Cerebellar nuclear complex (tissue), 1 donor: ENCODE measurements around the gene KCNS1.
"Not testable (repeated sequence)": the region's sequence is repeated elsewhere in the genome, so short reads cannot be mapped to it uniquely, and the experiment has no call there.

Source experiments
- DNase-seq, 2 experiments: peaks; one replicate each; lab custom pipeline; 2025; lab: John Stamatoyannopoulos, UW

KCNS1 gene, protein sequence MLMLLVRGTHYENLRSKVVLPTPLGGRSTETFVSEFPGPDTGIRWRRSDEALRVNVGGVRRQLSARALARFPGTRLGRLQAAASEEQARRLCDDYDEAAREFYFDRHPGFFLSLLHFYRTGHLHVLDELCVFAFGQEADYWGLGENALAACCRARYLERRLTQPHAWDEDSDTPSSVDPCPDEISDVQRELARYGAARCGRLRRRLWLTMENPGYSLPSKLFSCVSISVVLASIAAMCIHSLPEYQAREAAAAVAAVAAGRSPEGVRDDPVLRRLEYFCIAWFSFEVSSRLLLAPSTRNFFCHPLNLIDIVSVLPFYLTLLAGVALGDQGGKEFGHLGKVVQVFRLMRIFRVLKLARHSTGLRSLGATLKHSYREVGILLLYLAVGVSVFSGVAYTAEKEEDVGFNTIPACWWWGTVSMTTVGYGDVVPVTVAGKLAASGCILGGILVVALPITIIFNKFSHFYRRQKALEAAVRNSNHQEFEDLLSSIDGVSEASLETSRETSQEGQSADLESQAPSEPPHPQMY

DNA sequence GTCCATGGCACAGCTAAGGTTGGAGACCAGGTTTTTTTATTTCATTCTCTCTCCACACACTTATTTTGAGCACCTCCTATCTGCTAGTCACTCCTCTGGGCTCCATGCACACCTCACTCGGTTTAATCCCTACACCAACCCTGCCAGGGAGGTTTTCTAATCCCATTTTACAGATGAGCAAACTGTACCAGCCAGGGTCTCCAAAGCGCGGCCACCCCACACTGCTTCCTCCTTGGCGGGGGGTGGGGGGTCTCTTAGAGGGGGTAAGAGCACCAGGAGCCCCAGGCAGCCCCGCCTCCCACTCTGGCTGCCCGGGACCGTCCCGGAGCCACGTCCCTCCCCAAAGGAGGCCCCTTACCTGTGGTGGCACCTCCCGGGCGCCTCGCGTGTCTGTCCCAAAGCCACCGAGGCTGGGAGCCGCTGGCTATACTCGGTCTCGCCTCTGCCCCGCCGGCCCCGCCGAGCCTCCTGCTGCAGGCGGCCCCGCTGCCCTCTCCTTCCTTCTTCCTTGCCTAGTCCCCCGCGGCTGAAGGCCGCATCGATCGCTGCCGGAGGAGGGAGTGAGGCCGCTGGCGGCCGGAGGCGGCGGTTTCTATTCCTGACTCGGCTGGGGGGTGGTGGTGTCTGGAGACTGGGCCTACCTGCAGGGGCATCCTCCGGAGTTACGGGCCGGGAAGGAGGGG, at the start of gene KCNS1:
TSS of gene KCNS1 (minus strand) at position 565 of the 683 bp plus-strand sequence. CDS start 1,891 bp downstream, outside the sequence.
- DNase-seq = no peak

DNA sequence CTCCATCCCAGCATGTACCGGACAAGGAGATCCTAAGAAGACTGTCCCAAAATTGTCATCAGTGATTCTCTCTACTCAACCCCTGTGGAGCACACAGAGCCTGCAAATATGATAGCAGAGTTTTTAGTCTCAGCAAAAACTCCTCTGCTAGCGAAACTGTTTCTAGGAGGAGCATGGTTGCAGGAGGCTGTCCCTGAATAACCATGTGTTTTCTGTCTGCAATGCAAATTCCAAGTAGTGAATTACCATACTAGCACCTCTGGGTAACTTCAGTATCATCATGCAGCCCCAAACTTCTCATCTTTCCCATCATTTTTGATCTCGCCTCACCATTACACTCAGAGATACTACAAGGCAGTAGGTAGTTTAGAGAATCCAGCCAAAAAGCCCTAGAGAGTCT, 48.1 kb upstream of the KCNS1 start:
- DNase-seq = no peak

DNA sequence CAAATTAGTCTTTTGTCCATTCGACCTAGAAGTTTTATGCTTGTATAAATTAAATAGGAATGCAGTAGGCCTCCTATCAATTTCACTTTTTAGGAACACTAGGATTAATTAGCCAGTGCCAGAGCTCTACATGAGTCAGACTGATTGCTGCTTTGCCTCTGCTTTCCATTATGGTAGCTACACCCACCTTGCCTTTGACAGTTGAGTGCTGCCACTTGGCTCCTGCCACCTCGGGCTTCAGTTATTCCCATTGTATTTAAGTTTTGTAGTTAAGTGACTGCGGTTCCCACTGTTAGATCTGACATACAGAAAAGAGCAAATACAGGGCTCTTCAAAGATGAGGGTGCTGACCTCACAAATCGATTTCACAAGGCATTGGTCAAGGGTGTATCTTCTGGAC, 39.9 kb upstream of the KCNS1 start:
- no peak for DNase-seq

DNA sequence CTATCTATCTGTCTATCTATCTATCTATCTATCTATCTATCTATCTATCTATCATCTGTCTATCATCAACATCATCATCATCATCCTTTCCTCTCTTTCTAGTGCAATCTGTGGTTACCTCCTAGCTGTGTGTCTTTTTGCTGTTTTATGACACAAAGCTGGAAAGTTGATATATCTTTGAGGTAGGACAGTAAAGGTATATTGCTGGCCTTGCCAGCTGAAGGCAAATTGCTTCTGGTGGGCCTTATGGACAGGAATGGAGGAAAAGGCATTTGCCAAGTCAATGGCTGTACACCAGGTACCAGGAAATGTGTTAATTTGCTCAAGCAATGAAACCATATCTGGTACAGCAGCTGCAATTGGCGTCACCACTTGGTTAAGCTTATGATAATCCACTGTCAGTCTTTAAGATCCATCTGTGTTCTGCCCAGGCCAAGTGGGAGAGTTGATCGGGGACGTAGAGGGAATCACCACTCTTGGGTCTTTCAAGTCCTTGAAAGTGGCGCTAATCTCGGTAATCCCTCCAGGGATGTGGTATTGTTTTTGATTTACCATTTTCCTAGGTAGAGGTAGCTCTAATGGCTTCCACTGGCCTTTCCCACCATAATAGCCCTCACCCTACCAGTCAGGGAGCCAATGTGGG, 38.9 kb upstream of the KCNS1 start:
- DNase-seq = not testable (repeated sequence)

DNA sequence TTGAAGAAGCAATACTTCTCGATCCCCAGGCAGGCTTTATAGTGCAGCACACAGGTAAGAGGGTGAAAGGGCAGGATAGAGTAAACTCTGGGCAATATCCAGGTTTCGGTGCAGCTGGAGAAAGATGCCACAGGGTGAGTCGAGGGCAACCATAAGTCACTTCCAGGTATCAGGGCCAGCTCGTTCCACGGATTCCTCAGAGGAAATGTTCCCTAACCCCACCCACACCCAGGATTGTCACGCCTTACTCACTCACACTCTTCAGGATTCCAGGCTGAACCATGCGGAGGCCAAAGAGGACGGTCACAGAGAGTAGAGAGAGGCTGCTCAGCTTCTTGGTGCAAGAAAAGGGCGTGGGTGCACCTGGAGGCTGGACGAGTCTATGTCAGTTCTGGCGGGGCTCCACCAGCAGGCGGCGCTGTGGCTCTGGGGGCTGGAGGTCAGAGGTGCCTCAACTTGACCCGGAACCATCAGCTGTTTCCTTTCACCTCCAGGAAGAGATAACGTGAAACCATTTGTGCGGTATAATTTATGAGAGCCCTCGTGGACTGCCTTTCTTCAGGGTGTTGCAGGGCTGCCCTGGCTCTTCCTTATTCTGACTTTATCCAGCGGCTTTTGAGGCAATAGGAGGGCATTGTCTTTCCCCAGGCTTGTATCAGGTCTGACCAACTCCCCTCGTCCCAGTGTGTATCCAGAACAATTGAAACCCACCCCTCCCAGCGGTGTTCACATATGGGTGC, 37.8 kb upstream of the KCNS1 start:
- DNase-seq = no peak

DNA sequence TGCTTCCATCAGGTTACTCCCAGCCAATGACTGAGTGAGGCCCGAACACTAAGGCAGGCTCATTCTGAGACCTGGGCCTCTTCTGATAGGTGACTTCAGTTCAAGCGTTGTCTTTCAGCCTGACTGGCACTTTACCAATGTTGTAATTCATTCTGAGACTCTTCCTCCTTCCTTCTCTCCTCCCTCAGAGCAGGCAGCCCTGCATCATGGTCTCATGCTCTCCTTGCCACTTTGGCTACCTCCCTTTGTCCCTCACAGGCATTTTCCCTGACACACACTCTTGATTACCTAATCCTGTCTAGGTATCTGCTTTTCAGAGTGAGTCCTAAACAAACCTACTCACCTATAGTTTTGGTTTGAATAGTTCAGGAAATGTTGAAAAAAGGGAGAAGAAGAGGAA, 36.0 kb upstream of the KCNS1 start:
- no peak for DNase-seq

DNA sequence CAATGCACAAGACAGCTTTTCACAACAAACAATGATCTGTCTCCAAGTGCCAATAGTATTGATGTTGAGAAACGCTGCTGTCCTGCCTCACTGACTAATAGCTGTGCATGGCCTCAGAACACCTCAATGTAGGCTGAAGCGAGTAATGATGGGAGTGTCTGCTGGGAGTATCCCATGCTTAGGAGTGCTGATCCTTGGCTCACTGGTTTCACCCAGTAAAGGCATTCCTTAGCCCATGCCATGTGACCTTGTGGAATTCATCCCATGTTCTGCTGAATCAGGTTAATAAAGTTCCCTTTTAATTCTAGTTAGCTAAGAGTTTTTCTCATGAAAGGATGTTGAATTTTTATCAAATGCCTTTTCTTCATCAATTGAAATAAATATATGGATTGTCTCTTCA, 27.2 kb upstream of the KCNS1 start:
- DNase-seq = no peak

DNA sequence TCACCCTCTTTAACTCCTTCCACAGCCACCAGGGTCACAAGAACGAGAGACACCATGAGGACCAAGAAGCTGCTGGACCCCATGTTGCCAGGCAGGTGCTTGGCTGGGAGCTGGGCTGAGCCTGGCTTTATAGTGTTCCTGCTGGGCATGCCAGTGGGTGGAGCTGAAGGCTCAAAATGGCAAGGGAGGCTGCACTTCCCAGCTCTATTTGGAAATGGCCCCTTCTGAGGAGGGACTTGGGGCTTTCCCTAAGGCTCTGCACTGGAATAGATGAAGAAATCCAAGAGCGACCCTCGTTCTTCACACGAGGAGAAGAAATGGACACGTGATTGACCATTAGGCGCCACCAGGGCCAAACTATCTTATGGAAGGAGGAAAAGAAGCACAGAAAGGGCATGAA, 23.4 kb upstream of the KCNS1 start, which contains the start of gene WFDC12:
TSS of gene WFDC12 (minus strand) at position 101 of the 400 bp plus-strand sequence. CDS start at position 83, 18 bp downstream.
- no peak for DNase-seq

DNA sequence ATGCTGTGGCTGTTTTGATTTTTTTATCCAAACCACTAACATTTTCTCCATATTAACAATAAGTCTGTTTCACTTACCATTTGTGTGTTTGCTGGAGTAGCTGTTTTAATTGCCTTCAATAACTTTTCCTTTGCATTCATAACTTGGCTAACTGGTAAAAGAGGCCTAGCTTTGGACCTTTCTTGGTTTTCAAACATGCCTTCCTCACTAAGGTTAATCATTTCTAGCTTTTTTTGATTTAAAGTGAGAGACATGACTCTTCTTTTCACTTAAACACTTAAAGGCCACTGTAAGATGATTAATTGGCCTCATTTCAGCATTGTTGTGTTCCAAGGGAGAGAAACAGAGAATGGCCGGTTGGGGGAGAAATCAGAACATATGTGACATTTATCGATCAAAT, 20.5 kb upstream of the KCNS1 start:
- no peak for DNase-seq

DNA sequence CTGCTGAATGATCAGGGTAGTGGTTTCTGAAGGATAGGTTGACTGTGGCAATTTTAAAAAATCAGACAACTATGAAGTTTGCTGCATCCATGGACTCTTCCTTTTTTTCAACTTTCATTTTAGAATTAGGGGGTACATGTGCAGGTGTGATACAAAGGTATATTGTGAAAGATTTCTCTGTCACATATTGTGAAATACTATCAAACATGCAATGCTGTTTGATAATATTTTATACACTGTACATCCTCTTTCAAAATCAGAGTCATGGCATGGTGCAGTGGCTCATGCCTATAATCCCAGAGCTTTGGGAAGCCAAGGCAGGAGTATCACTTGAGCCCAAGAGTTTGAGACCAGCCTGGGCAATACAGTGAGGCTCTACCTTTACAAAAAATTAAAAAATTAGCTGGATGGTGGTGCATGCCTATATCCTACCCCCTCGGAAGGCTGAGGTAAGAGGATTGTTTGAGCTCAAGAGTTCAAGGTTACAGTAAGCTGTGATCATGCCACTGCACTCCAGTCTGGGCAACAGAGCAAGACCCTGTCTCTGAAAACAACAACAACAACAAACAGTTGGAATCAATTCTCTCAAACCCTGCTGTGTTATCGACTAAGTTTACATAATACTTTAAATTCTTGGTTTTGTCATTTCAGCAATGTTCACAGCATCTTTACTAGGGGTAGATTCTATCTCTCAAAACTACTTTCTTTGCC, 18.8 kb upstream of the KCNS1 start:
- no peak for DNase-seq

DNA sequence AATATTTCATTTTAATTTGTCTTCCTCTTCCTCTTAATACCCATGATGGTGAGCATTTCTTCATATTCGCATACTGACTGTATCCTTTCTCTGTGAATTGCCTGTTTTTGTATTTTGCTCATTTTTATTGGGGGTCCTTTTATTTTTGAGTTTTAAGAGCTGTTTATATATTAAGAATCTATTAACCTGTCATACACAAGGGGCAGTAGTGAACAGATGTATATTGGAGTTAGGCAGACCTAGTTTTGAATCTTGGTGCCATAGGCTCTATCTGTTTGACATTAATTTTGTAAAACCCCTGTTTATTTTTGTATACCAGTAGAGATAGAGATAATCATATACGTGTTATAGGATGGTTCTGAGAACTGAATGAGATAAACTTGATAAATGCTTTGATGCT, 17.1 kb upstream of the KCNS1 start:
- no peak for DNase-seq

DNA sequence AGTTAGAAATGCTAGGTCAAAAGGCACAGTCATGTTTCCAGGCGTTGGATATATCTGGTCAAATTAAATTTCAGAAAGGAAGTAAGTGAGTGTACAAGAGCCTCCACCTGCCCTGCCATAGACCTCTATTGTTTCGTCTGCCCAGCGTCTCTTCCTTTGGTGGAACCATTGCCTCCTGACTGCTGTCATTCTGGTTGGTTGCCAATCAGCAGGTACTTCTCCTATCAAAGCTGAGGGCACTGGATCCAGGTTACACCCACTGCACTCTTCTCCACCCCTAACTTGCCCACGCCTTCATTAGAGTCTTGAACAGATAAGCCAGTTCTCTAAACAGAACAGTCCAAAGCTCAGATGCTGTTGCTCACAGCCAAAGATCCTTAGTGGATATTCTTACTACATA, 16.7 kb upstream of the KCNS1 start:
- no peak for DNase-seq

DNA sequence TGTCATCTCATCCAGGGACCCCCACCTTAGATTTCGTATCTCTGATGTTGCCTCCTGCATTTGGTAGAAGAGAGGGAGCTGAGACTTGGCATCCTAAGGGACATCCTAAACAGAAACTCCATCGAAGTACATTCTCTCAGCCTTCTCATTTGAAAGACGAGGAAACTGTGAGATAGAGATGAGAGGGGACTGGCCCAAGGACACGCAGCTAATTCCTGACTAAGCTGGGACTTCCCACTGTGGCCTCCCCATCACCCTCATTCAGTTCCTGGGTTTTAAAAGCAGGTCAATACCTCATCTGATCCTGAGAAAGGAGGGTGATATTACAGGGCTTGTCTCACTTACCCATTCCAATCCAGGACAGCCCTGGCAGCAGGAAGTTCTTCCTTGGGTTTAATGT, 14.9 kb upstream of the KCNS1 start:
- no peak for DNase-seq

DNA sequence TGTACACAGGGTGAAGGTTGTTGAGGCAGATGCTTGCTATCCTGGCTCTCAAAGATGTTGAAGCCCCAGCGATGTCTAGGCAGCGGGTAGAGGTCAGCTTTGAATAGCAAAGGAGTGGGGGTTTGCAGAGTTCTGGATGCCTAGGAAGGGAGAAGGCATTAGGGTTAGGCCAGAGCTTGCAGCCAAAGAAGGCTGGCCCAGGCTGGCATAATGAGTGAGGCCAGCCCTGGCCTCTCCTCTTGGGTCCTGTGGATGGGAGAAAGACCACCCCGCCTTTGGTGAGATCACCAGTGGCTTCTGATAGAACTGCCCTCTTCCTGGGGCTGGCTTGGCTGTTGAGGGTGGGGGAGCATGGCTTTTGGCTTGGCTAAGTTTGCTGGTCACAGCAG, 14.5 kb upstream of the KCNS1 start:
- DNase-seq = no peak

DNA sequence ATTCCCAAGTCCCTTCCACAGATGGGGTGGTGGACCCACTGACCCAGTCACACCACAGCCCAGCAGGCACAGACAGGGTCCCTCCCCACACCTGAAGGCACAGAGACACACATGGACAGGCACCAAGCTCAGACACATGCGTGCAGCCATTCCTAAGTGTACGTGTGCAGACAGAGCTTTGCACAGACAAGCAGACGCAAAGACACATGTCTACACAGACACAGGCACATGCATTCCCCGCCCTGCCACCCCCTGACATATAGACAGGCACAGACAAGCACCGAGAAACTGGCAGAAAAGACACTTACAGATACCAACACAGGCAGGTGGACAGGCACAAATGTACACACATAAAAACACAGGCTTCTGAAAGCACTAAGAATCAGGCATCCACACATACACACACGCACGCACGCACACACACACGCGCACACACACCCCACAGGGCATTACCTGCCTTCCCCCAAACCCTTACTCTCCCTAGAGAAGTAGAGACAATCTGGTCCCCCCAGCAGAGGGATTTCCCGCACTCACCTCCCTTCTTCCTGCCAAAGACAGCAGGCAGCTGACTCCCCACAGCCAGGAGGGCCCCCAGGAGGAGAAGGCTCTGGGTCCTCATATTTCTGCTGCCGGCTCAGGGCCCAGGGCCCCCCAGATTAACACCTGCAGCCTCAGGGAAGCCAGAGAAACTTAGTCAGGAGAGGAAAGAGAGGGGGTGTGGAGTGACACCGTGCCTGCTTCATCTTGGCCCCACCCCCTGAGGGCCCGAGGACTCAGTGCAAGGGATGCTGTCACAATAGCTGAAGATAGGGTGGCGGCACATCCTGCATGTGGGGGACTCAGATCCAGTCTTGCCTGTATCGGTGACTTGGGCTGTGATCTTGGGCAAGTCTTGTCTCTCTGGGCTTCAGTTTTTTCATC, 13.8 kb upstream of the KCNS1 start, which contains the start of gene WFDC5:
TSS of gene WFDC5 (minus strand) at position 710 of the 921 bp plus-strand sequence. CDS start at position 619, 91 bp downstream.
- no peak for DNase-seq

DNA sequence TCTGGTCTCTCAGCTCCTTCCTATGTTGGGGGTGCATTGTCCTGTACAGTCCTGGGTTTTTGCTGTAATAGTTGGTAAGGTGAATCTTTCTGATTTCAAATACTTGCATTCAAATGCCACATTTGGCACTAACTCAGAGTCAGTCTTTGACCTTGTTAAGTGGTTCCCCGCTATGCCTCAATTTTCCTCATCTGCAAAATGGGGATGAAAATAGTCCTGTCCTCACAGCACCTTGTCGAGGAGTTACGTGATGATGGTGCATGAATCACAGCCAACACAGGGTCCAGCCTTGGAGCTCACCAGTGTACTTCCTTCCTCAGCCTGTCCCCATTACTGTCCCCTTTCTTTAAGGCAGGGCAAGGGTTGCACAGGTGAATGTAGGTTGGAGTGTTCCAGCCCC, 12.9 kb upstream of the KCNS1 start:
- no peak for DNase-seq

DNA sequence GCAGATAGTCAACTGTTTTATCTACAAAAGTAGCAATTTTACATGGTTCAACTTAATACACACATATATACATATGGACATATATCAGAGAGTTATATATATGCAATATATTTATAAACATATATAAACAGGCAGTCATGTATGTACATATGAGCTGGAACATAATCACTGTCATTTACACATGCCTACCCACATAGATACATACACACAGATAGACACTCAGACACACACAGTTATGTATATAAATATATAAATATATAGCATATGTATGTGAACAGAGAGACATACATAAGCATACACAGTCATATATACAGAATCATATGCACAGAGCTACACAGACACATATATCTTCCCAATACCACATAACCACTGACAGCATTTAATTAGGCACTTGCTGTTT, 11.8 kb upstream of the KCNS1 start:
- DNase-seq = no peak

DNA sequence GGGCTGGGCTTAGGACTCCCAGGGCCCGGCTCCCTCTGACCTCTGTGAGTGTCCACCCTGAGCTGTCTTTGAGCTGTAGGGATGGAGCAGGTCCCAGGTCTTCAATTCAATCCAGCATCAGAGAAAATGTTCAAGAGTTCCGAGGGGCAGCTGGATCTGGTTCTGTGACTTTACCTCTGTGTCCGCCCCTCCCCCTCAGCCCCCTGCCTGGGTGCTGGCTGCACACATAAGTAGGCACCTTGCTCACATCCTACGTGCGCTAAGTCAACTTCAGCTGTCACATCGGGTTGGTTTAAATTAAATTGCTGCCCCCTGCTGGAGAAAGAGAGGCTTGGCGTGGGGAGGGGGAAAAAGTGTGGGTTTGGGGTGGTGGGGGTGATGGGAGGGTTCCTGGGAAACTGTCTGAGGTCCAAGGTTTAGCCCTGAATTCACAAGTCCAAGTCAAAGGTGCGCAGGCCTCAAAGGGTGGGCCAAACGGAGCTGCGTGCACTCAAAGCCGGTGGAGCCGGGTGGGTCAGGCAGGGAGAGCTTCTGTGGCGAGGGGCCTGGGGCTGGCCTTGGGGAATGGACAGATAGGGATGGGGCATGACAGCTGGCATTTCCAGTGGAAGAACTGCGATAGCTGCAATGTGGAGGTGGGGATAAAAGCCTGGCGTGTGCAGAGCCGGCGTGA, 11.0 kb upstream of the KCNS1 start:
- DNase-seq = no peak

DNA sequence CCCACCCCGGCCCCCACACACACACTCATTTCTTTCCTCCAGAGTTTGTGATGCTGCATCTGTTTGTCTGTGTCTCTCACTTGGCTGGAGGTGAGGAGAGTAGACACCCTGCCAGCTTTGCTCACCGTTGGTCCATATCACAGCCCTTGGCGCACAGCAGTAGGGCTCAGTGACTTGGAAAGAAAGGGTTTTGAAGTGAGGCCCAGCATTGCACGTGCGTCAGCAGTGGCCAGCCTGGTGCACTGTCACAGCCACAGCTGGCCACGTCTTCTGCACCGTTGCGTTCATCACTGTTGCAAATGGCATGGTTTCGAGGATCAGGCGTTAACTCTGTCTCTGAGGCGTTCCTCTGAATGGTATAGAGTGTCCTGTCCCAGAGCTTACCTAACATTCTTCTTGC, 10.4 kb upstream of the KCNS1 start:
- DNase-seq = no peak

DNA sequence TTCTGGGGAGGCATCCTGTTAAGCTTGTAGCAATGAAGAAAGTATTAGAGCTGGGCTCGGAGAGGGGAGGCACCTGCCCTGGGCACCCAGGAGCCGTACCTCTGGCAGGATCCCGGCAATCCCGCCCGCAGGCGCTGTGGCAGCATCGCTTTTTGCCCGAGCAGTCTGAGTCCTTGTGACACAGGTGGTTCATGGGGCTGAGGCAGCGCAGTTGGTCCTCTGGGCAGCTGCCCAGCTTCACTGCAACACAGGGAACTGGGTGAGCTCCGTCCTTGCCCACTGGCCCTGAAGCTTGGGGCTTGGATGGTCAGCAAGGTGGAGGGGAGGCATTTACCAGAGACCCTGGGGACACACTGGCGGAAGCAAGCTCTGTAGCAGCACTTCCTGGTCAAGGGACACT, 9.4 kb upstream of the KCNS1 start:
- no peak for DNase-seq
